ENCODE measurements around the gene FNDC4. TPM values are rescaled to one million over a fixed set of nuclear protein-coding genes. Genes with fewer than 3 reads are reported as not detected.
A peak's percentile ranks its signal among the peaks of the same experiment; 100 is the strongest.

Gene FNDC4
- total RNA-seq, 2 donors from 2014 or later: 10.4 to 20.8 TPM

DNA sequence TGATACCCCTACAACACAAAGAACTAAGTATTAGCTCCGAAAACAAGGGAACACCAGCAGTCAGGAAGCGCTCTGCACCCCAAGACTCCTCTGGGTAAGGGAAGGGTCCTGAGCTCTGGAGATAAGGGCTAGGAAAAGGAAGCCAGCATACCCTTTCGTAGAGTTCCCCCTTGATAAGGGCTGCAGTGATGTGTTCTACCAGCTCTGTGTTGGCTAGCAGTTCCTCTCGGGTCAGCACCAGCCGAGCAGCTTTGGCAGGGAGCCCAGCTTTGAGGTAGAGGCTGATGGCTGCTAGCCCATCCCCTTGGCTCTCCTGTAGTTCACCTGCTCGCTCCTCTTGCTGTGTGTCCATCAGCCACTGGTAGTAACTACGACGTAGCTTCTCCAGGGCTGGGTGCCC is 33.9 kb downstream of the FNDC4 start:
- intact Hi-C loops (cut with DNase I): no loop called here
- Histone ChIP-seq H3K27me3 (no peaks in the 10 kb centered on the region), H3K9me3 (no peaks in the 10 kb centered on the region), H3K27ac (no peak overlapping the region), H3K4me1 (no peaks in the 10 kb centered on the region), H3K4me3 (no peak overlapping the region), H3K36me3 (replicated peaks in 1 of 2; ENCODE audit: insufficient read depth in 1 of 2, low read depth in 2 of 2) (peaks cover 0 to 8% of the 10 kb centered on the region in 2 donors)
- DNase-seq (peak in 1 of 4 donors; percentile 11), ATAC-seq (no peak)
- TF ChIP-seq, protein P1, sequence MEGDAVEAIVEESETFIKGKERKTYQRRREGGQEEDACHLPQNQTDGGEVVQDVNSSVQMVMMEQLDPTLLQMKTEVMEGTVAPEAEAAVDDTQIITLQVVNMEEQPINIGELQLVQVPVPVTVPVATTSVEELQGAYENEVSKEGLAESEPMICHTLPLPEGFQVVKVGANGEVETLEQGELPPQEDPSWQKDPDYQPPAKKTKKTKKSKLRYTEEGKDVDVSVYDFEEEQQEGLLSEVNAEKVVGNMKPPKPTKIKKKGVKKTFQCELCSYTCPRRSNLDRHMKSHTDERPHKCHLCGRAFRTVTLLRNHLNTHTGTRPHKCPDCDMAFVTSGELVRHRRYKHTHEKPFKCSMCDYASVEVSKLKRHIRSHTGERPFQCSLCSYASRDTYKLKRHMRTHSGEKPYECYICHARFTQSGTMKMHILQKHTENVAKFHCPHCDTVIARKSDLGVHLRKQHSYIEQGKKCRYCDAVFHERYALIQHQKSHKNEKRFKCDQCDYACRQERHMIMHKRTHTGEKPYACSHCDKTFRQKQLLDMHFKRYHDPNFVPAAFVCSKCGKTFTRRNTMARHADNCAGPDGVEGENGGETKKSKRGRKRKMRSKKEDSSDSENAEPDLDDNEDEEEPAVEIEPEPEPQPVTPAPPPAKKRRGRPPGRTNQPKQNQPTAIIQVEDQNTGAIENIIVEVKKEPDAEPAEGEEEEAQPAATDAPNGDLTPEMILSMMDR (IDR thresholded peaks at IDR 0.05): no peak
- no peak for TF ChIP-seq POLR2A (IDR thresholded peaks at IDR 0.05)
- WGBS, 2 donors: 70 to 88% methylated on average over 8 of the region's 8 CpGs

DNA sequence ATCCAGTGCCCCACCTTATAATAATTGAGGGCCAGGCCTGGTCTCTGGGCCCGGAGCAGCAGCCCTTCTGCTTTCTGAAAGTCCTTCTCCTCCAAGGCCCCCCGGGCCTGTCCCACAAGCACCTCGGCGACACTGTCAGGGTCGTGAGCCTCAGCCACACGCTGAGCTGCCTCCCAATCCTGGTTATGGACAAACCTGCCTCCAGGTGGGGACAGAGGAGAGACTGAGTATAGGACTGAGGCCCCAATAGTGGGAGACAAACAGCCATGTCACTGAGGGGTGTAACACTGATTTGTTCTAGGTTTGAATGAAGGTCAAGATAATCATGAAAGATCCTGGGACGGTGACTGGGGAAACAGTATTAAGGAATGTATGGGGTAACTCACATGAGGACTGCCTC is 41.0 kb downstream of the FNDC4 start:
- ATAC-seq: peak; percentile 21
- Histone ChIP-seq H3K4me1 (no peaks in the 10 kb centered on the region), H3K27ac (no peak overlapping the region), H3K27me3 (no peaks in the 10 kb centered on the region), H3K4me3 (no peak overlapping the region), H3K9me3 (no peaks in the 10 kb centered on the region), H3K36me3 (replicated peaks in 1 of 2; ENCODE audit: insufficient read depth in 1 of 2, low read depth in 2 of 2) (peaks cover 0 to 5% of the 10 kb centered on the region in 2 donors)
- no peak for DNase-seq
- intact Hi-C loops (cut with DNase I): no loop called here
- TF ChIP-seq, protein P1 (IDR thresholded peaks at IDR 0.05): no peak
- TF ChIP-seq POLR2A (IDR thresholded peaks at IDR 0.05): no peak
- 76 to 82% methylated on average over 7 of the region's 7 CpGs for WGBS, 2 donors

DNA sequence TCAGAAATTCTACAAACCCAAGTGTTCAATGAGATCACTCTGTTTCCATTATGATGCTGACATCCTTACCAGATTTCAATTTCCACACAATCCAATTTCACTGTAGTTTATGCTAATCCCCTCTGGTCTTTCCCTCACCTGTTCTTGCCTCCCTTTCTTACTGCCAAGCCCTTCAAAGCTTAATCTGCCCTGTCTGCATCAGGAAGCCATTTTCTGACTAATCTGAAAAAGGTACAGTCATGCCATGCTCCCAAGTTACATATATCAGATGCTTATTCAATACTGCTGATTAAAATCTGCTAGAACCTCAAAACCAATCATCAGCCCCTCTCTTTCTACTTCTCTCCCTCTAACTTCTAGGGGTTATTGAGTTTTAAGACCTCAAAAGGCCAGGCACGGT is 43.9 kb downstream of the FNDC4 start:
- TF ChIP-seq, protein P1 (IDR thresholded peaks at IDR 0.05): no peak
- Histone ChIP-seq H3K4me1 (peaks cover 4% of the 10 kb centered on the region), H3K36me3 (replicated peaks in 1 of 2; ENCODE audit: insufficient read depth in 1 of 2, low read depth in 2 of 2) (peaks cover 0 to 4% of the 10 kb centered on the region in 2 donors), H3K27ac (no peak overlapping the region), H3K9me3 (no peaks in the 10 kb centered on the region), H3K4me3 (no peak overlapping the region), H3K27me3 (no peaks in the 10 kb centered on the region)
- WGBS, 2 donors: 100% methylated on average over 1 of the region's 1 CpG
- no peak for ATAC-seq
- intact Hi-C loops (cut with DNase I): no loop called here
- no peak for DNase-seq

DNA sequence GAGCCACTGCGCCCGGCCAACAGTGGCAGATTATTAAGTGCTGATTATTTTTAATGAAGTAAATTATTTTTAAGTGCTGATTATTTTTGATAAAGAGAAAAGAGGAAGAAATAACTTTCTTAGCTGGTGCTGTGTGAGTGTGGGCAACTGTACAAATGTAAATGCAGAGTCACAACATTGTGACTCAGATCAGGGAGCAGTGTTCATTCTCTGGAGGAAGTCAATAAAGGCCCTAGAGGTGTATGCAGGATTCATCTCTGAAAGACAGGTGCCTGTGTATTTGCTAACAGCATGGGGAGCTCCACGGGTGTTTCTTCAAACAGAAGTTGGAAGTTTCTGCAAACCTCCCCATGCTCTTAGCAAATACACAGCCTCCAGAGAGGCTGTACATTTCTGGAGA is 46.6 kb downstream of the FNDC4 start:
- no peak overlapping the region for H3K27ac ChIP-seq
- H3K9me3 ChIP-seq: no peaks in the 10 kb centered on the region
- DNase-seq (no peak), ATAC-seq (no peak)
- TF ChIP-seq, protein P1 (IDR thresholded peaks at IDR 0.05): no peak
- TF ChIP-seq POLR2A (IDR thresholded peaks at IDR 0.05): no peak
- peaks cover 0 to 4% of the 10 kb centered on the region in 2 donors for H3K36me3 ChIP-seq (replicated peaks in 1 of 2; ENCODE audit: insufficient read depth in 1 of 2, low read depth in 2 of 2)
- H3K4me1 ChIP-seq: peaks cover 15% of the 10 kb centered on the region
- H3K27me3 ChIP-seq: no peaks in the 10 kb centered on the region
- intact Hi-C loops (cut with DNase I): no loop called here
- no peak overlapping the region for H3K4me3 ChIP-seq
- 46 to 65% methylated on average over 3 of the region's 3 CpGs for WGBS, 2 donors

DNA sequence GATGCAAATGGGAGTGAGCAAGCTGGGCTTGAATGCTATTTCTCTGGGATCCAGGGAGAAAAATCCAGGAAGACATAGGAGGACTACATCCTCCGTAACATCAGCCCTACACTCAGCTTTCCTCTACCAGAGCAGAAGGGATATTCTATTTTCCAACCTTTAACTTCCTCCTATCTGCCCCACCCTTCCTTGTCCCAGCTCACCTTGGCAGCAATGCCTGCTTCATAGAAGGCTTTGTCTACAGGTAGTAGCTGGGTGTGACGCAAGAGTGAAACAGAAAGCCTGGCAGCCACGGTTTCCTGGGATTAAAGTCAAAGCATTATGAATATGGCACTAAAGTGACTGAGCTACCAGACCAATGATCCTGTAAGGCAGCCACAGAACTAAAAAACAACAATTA is 48.9 kb downstream of the FNDC4 start:
- TF ChIP-seq POLR2A (IDR thresholded peaks at IDR 0.05): peak in 2 of 3 donors; percentile 57 to 59
- TF ChIP-seq, protein P1 (IDR thresholded peaks at IDR 0.05): no peak
- DNase-seq (peak; percentile 81 to 94 (median 88)), ATAC-seq (peak; percentile 79)
- Histone ChIP-seq H3K36me3 (replicated peaks in 1 of 2; ENCODE audit: insufficient read depth in 1 of 2, low read depth in 2 of 2) (peaks cover 7 to 8% of the 10 kb centered on the region in 2 donors), H3K9me3 (no peaks in the 10 kb centered on the region), H3K27ac (peak overlapping the region; percentile 72 to 88 (median 84)), H3K4me3 (no peak overlapping the region), H3K27me3 (no peaks in the 10 kb centered on the region), H3K4me1 (peaks cover 32% of the 10 kb centered on the region)
- intact Hi-C loops (cut with DNase I): no loop called here
- WGBS, 2 donors: 32 to 37% methylated on average over 3 of the region's 3 CpGs
